H54 (cell line): ENCODE measurements around the gene SPRR5.

Experiments used
- DNase-seq: peaks from one replicate; pipeline ENCODE4 v3.0.0; 2011; ENCODE audit warnings: low spot score, mixed read lengths; ENCODE audit not compliant: insufficient read length
- FAIRE-seq: peaks from 3 replicates; lab custom pipeline; 2011; peaks lifted over from hg19 to GRCh38; lab: Jason Lieb, UNC
- POLR2A ChIP-seq: IDR thresholded peaks from 2 replicates; pipeline ENCODE4 v1.6.1; 2011; ENCODE audit warnings: low read depth, mild to moderate bottlenecking, low read length

Gene SPRR5

GRCh38 chr1:152946651-152947256 lies at the start of gene SPRR5:
TSS of gene SPRR5 (plus strand) at chr1:152947206. CDS start at chr1:152948555, 1,349 bp downstream.
- no peak for TF ChIP-seq POLR2A
- DNase-seq = no peak
- no peak for FAIRE-seq

- no peak for TF ChIP-seq POLR2A
- FAIRE-seq (no peak), DNase-seq (no peak)
Observed at GRCh38 chr1:152899027-152899426, 48.0 kb upstream of the SPRR5 start.

GRCh38 chr1:152899883-152900282 lies 47.1 kb upstream of the SPRR5 start:
- no peak for FAIRE-seq
- DNase-seq = no peak
- no peak for TF ChIP-seq POLR2A

GRCh38 chr1:152901631-152902030 lies 45.4 kb upstream of the SPRR5 start:
- no peak for DNase-seq

GRCh38 chr1:152902636-152903035 lies 44.4 kb upstream of the SPRR5 start:
- TF ChIP-seq POLR2A = no peak
- no peak for DNase-seq
- no peak for FAIRE-seq

More at GRCh38 chr1:152901631-152902030, 45.4 kb upstream of the SPRR5 start:
- no peak for FAIRE-seq
- TF ChIP-seq POLR2A = no peak

GRCh38 chr1:152904688-152905440 lies 42.1 kb upstream of the SPRR5 start:
- no peak for DNase-seq
- TF ChIP-seq POLR2A = no peak
- no peak for FAIRE-seq

- no peak for FAIRE-seq
- no peak for TF ChIP-seq POLR2A
- DNase-seq = peak; percentile 43
Observed at GRCh38 chr1:152906023-152906565, 40.9 kb upstream of the SPRR5 start.

- DNase-seq = no peak
- no peak for TF ChIP-seq POLR2A
- no peak for FAIRE-seq
Observed at GRCh38 chr1:152907686-152908601, 39.1 kb upstream of the SPRR5 start, which contains the start of gene IVL. TSS of gene IVL (plus strand) at chr1:152908546. CDS start at chr1:152909798, 1,252 bp downstream.

GRCh38 chr1:152909206-152909605 lies 37.8 kb upstream of the SPRR5 start:
- FAIRE-seq = no peak
- no peak for DNase-seq
- TF ChIP-seq POLR2A = no peak

GRCh38 chr1:152912471-152912870 lies 34.5 kb upstream of the SPRR5 start:
- DNase-seq = no peak
- no peak for TF ChIP-seq POLR2A
- FAIRE-seq = no peak

GRCh38 chr1:152912900-152913299 lies 34.1 kb upstream of the SPRR5 start:
- FAIRE-seq (no peak), DNase-seq (no peak)
- no peak for TF ChIP-seq POLR2A

- FAIRE-seq = no peak
- no peak for DNase-seq
- no peak for TF ChIP-seq POLR2A
Observed at GRCh38 chr1:152917794-152918193, 29.2 kb upstream of the SPRR5 start.

- DNase-seq (no peak), FAIRE-seq (no peak)
- TF ChIP-seq POLR2A = no peak
Observed at GRCh38 chr1:152919071-152919470, 27.9 kb upstream of the SPRR5 start.

- no peak for TF ChIP-seq POLR2A
- FAIRE-seq (no peak), DNase-seq (no peak)
Observed at GRCh38 chr1:152924191-152924590, 22.8 kb upstream of the SPRR5 start.
